ENCODE results near the gene CANX. TPM values are rescaled to one million over a fixed set of nuclear protein-coding genes. Genes with fewer than 3 reads are reported as not detected.

Gene CANX
- total RNA-seq, 2 experiments from 2014 or later, result 431 to 444 TPM

DNA sequence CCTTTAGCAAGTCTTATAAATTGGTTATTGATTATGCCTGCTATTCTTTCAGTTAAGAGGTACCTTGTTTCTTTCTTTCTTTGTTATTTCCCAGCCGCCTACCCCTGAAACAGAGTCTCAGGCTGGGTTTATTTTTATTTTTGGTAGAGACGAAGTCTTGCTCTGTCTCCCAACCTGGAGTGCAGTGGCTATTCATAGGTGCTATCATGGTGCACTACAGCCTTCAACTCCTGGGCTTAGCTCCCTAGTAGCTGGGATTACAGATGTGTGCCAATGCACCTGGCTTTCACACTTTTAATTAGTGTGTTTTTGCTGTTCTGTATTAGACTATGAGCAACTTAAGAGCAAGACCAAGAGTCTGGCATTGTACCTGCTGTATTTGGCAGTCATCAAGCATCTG lies 48.1 kb downstream of the CANX start:
- CTCF ChIA-PET, result no interaction called here
- intact Hi-C loops (cut with micrococcal nuclease), result no loop called here
- no peak overlapping the region for H3K4me3 Mint-ChIP-seq
- DNase-seq (no peak), ATAC-seq (no peak)
- POLR2A ChIA-PET, result no interaction called here
- H3K36me3 Mint-ChIP-seq (ENCODE audit: low read depth), result peaks cover 20% of the 10 kb centered on the region
- H3K27ac Mint-ChIP-seq, result no peak overlapping the region
- no peaks in the 10 kb centered on the region for H3K27me3 Mint-ChIP-seq
- TF ChIP-seq, protein P1, sequence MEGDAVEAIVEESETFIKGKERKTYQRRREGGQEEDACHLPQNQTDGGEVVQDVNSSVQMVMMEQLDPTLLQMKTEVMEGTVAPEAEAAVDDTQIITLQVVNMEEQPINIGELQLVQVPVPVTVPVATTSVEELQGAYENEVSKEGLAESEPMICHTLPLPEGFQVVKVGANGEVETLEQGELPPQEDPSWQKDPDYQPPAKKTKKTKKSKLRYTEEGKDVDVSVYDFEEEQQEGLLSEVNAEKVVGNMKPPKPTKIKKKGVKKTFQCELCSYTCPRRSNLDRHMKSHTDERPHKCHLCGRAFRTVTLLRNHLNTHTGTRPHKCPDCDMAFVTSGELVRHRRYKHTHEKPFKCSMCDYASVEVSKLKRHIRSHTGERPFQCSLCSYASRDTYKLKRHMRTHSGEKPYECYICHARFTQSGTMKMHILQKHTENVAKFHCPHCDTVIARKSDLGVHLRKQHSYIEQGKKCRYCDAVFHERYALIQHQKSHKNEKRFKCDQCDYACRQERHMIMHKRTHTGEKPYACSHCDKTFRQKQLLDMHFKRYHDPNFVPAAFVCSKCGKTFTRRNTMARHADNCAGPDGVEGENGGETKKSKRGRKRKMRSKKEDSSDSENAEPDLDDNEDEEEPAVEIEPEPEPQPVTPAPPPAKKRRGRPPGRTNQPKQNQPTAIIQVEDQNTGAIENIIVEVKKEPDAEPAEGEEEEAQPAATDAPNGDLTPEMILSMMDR (IDR thresholded peaks at IDR 0.05), result no peak
- peaks cover 18% of the 10 kb centered on the region for H3K4me1 Mint-ChIP-seq (ENCODE audit: low read depth)
- H3K9me3 Mint-ChIP-seq, result no peaks in the 10 kb centered on the region

DNA sequence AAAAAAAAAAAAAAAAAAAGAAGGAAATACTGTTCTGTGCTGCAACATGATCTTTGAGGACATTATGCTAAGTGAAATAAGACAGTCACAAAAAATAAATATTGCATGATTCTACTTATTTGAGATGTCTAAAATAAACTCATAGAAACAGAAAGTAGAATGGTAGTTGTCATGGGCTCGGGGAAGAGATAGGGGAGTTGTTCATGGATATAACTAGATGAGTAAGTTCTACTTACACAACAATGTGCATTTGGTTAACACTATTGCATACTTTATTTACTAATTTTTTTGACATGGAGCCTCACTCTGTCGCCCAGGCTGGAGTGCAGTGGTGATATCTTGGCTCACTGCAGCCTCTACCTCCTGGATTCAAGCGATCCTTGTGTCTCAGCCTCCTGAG lies 49.0 kb downstream of the CANX start:
- Mint-ChIP-seq H3K36me3 (ENCODE audit: low read depth) (peaks cover 18% of the 10 kb centered on the region), H3K27me3 (no peaks in the 10 kb centered on the region), H3K4me1 (ENCODE audit: low read depth) (peaks cover 19% of the 10 kb centered on the region), H3K27ac (no peak overlapping the region), H3K4me3 (no peak overlapping the region), H3K9me3 (no peaks in the 10 kb centered on the region)
- intact Hi-C loops (cut with micrococcal nuclease), result no loop called here
- no peak for DNase-seq
- TF ChIP-seq, protein P1 (IDR thresholded peaks at IDR 0.05), result no peak
- ChIA-PET CTCF (no interaction called here), POLR2A (no interaction called here)
- ATAC-seq, result no peak

DNA sequence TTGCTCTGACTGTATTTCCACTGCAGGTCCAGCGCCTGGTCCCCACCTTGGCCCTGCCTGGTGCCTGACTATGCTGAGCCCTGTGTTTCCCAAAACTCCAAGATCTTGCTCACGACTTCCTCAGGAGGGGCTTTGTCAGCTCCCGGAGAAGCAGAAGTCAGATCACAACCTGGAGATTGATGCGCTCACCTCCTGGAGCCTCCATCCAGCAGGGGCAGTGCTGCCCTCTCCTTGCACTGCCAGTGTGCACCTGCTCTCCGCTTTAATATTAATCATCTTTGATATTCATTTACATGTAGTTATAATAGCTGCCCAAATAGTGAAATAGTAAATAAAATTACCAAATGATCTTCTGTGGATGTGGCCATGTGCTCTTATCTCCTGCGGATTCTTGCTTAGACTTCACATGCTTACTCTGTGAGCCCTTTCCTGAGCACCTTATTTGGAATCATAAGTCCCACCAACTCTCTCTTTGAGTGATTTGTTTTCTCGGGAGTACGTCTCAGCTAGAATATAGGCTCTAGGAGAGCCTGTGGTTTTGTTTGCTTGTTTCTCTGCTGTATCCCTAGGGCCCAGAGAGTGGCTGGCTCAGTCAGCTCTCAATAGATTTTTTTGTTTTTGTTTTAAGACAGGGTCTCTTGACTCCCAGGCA lies 51.2 kb downstream of the CANX start:
- ATAC-seq (no peak), DNase-seq (no peak)
- intact Hi-C loops (cut with micrococcal nuclease), result no loop called here
- ChIA-PET POLR2A (interaction anchor here (1.4 to 2.1 kb wide), 4 partner anchors 9 to 128 kb away, joined by 4 to 7 read pairs (median 4); no protein-coding TSS in a partner anchor), CTCF (interaction anchor here (0.7 to 2.7 kb wide), 3 partner anchors 9 to 13 kb away, joined by 3 to 18 read pairs (median 4); no protein-coding TSS in a partner anchor)
- H3K9me3 Mint-ChIP-seq, result no peaks in the 10 kb centered on the region
- TF ChIP-seq, protein P1 (IDR thresholded peaks at IDR 0.05), result no peak
- H3K27me3 Mint-ChIP-seq, result no peaks in the 10 kb centered on the region
- no peak overlapping the region for H3K27ac Mint-ChIP-seq
- peaks cover 23% of the 10 kb centered on the region for H3K36me3 Mint-ChIP-seq (ENCODE audit: low read depth)
- H3K4me1 Mint-ChIP-seq (ENCODE audit: low read depth), result peaks cover 36% of the 10 kb centered on the region
- H3K4me3 Mint-ChIP-seq, result no peak overlapping the region

DNA sequence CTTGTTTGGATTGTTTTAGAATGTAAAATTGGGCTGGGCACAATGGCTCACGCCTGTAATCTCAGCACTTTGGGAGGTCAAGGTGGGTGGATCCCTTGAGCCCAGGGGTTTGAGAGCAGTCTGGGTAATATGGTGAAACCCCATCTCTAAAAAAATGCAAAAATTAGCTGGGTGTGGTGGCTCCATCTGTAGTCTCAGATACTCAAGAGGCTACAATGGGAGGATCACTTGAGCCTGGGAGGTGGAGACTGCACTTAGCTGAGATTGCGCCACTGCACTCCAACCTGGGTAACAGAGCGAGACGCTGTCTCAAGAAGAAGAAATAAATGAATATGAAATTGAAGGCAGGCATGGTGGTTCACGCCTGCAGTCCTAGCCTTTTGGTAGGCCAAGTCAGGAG lies 55.2 kb downstream of the CANX start:
- TF ChIP-seq, protein P1 (IDR thresholded peaks at IDR 0.05), result no peak
- Mint-ChIP-seq H3K4me1 (ENCODE audit: low read depth) (peaks cover 38% of the 10 kb centered on the region), H3K36me3 (ENCODE audit: low read depth) (peaks cover 14% of the 10 kb centered on the region), H3K4me3 (no peak overlapping the region), H3K27me3 (no peaks in the 10 kb centered on the region), H3K9me3 (no peaks in the 10 kb centered on the region), H3K27ac (no peak overlapping the region)
- no peak for DNase-seq
- POLR2A ChIA-PET, result no interaction called here
- intact Hi-C loops (cut with micrococcal nuclease), result no loop called here
- no peak for ATAC-seq
- CTCF ChIA-PET, result interaction anchor here (1.6 to 3.5 kb wide), 3 partner anchors 9 to 51 kb away, joined by 3 to 19 read pairs (median 13); no protein-coding TSS in a partner anchor

DNA sequence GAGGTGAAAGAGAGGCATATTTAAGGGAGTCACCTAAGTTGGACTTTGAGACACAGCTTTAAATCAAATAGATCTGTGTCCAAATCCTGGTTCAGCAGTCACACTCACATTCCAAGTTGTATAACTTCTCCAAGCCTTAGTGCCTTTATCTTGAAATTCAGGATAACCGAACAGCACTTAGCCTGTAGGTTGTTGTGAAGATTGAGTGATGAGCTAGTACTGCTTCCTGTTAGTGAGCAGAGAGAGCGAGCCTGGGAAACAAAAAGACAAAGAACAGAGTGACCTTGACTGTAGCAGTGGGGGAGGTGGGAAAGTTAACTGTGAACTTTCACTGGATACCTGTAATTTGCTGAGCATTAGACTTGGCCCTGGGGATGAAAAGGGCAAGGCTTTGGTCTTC lies 56.3 kb downstream of the CANX start:
- no peak for DNase-seq
- Mint-ChIP-seq H3K27me3 (no peaks in the 10 kb centered on the region), H3K36me3 (ENCODE audit: low read depth) (peaks cover 16% of the 10 kb centered on the region), H3K9me3 (no peaks in the 10 kb centered on the region), H3K4me3 (no peak overlapping the region), H3K27ac (peak overlapping the region; percentile 47), H3K4me1 (ENCODE audit: low read depth) (peaks cover 45% of the 10 kb centered on the region)
- ATAC-seq, result no peak
- TF ChIP-seq, protein P1 (IDR thresholded peaks at IDR 0.05), result no peak
- CTCF ChIA-PET, result interaction anchor here (0.7 to 3.5 kb wide), 3 partner anchors 8 to 52 kb away, joined by 3 to 13 read pairs (median 4); no protein-coding TSS in a partner anchor
- POLR2A ChIA-PET, result no interaction called here
- intact Hi-C loops (cut with micrococcal nuclease), result no loop called here
